SK-N-SH (cell line): ENCODE data around the gene MYO1B. TPM values are rescaled to one million over a fixed set of nuclear protein-coding genes. Genes with fewer than 3 reads are reported as not detected.

Experiments used
- CTCF ChIA-PET: fragments of 300-600, 350-600 bp; formaldehyde crosslinking; extraction: SDS; loops from one replicate; lab custom pipeline; 2021; lab: Yijun Ruan, JAX
- POLR2A ChIA-PET: fragments of 350-600 bp; sonication (Branson Sonifier 250); formaldehyde crosslinking; extraction: SDS; loops from one replicate; lab custom pipeline; 2020; ENCODE audit warnings: antibody characterized with exemption, inconsistent platforms; lab: Yijun Ruan, JAX
- DNase-seq: peaks from one replicate; pipeline ENCODE4 v3.0.0; 2012
- H2AFZ ChIP-seq: fragments of 200-600 bp; sonication (generic); 2 replicates; pipeline ENCODE4 v1.8.1; 2016; ENCODE audit warnings: antibody characterized with exemption, mild to moderate bottlenecking, low read depth
- H3F3A ChIP-seq: fragments of 200-600 bp; sonication (generic); replicated peaks from 2 replicates; pipeline ENCODE3; 2016; ENCODE audit warnings: antibody characterized with exemption, mild to moderate bottlenecking; ENCODE audit not compliant: insufficient read depth
- H3K27ac ChIP-seq, 2 experiments: fragments of 200-500 bp in 1 of 2; fragments of 200-600 bp in 1 of 2; sonication (Bioruptor generic) in 1 of 2; sonication (generic), shearing (Covaris generic) in 1 of 2; 2 replicates each; pipeline versions ENCODE4 v1.5.1 to v1.6.1; 2014 to 2016; ENCODE audit warnings: low read depth in 2 of 2, inconsistent platforms in 1 of 2, low read length in 1 of 2, mild to moderate bottlenecking in 1 of 2, mixed read lengths in 1 of 2
- H3K27me3 ChIP-seq: fragments of 200-600 bp; sonication (generic), shearing (Covaris generic); 2 replicates; pipeline ENCODE4 v1.6.1; 2016; ENCODE audit warnings: mixed run types; ENCODE audit not compliant: insufficient read depth
- H3K36me3 ChIP-seq, 2 experiments: fragments of 200-500 bp in 1 of 2; fragments of 200-600 bp in 1 of 2; sonication (Bioruptor generic) in 1 of 2; sonication (generic) in 1 of 2; replicated peaks in 1 of 2; 2 replicates each; pipeline versions ENCODE3 to v1.5.1; 2014 to 2016; ENCODE audit warnings: low read length in 1 of 2, mild to moderate bottlenecking in 1 of 2; ENCODE audit not compliant: insufficient read depth in 2 of 2, control insufficient read depth in 1 of 2
- H3K4me1 ChIP-seq, 2 experiments: fragments of 200-500 bp in 1 of 2; fragments of 200-600 bp in 1 of 2; sonication (Bioruptor generic) in 1 of 2; sonication (generic), shearing (Covaris generic) in 1 of 2; 2 replicates each; pipeline versions ENCODE4 v1.5.1 to v1.6.1; 2014 to 2016; ENCODE audit warnings: low read depth in 1 of 2, low read length in 1 of 2, mixed run types in 1 of 2; ENCODE audit not compliant: insufficient read depth in 2 of 2, control insufficient read depth in 1 of 2
- H3K4me2 ChIP-seq: fragments of 200-600 bp; sonication (generic), shearing (Covaris generic); 2 replicates; pipeline ENCODE4 v1.6.1; 2017; ENCODE audit warnings: mixed run types
- H3K4me3 ChIP-seq, 2 experiments: fragments of 200-500 bp in 1 of 2; fragments of 200-600 bp in 1 of 2; sonication (Bioruptor generic) in 1 of 2; sonication (generic), shearing (Covaris generic) in 1 of 2; 2 replicates each; pipeline versions ENCODE4 v1.5.1 to v1.8.1; 2014 to 2016; ENCODE audit warnings: low read depth in 2 of 2, inconsistent platforms in 1 of 2, low read length in 1 of 2, mild to moderate bottlenecking in 1 of 2, mixed read lengths in 1 of 2, moderate library complexity in 1 of 2
- H3K79me2 ChIP-seq: fragments of 200-600 bp; sonication (generic); 2 replicates; pipeline ENCODE4 v1.8.1; 2017; ENCODE audit warnings: mild to moderate bottlenecking; ENCODE audit not compliant: insufficient read depth
- H3K9ac ChIP-seq: fragments of 200-600 bp; sonication (generic); 2 replicates; pipeline ENCODE4 v1.6.1; 2017; ENCODE audit warnings: mixed run types
- H3K9me2 ChIP-seq: fragments of 200-600 bp; sonication (generic); 2 replicates; pipeline ENCODE4 v1.6.1; 2017; ENCODE audit warnings: mixed run types
- H3K9me3 ChIP-seq: fragments of 200-600 bp; sonication (generic); 2 replicates; pipeline ENCODE4 v1.6.1; 2017; ENCODE audit warnings: mixed run types, mild to moderate bottlenecking, moderate library complexity
- H4K20me1 ChIP-seq: fragments of 200-600 bp; sonication (generic); 2 replicates; pipeline ENCODE4 v1.6.1; 2017; ENCODE audit warnings: mild to moderate bottlenecking, mixed run types; ENCODE audit not compliant: insufficient read depth
- CHD2 ChIP-seq: fragments of 150-350 bp; IDR thresholded peaks from 2 replicates; pipeline ENCODE4 v1.6.1; 2018; ENCODE audit warnings: low read length; ENCODE audit not compliant: partially characterized antibody
- ELF1 ChIP-seq: IDR thresholded peaks from 2 replicates; pipeline ENCODE4 v1.4.0; 2012
- EP300 ChIP-seq, 2 experiments: IDR thresholded peaks; 2 replicates each; pipeline versions ENCODE4 v1.4.0 to v1.6.1; 2012; ENCODE audit warnings: borderline replicate concordance in 1 of 2, low read depth in 1 of 2, low read length in 1 of 2
- EZH2phosphoT487 ChIP-seq: fragments of 200-600 bp; sonication (generic); IDR thresholded peaks from 2 replicates; pipeline ENCODE4 v1.6.1; 2017; ENCODE audit warnings: low read depth, mixed run types, mild to moderate bottlenecking, antibody characterized with exemption, moderate library complexity, borderline replicate concordance
- GABPA ChIP-seq: IDR thresholded peaks from 2 replicates; pipeline ENCODE4 v1.4.0; 2012; ENCODE audit warnings: low read depth, mild to moderate bottlenecking
- MXI1 ChIP-seq: IDR thresholded peaks from 2 replicates; pipeline ENCODE4 v1.6.1; 2012; ENCODE audit warnings: mild to moderate bottlenecking, low read depth, low read length, improper control_type of control experiment
- NFIC ChIP-seq: IDR thresholded peaks from 2 replicates; pipeline ENCODE4 v1.4.0; 2012; ENCODE audit warnings: borderline replicate concordance
- NRF1 ChIP-seq: IDR thresholded peaks from 2 replicates; pipeline ENCODE4 v1.6.1; 2012; ENCODE audit warnings: low read depth, mild to moderate bottlenecking, low read length
- POLR2AphosphoS5 ChIP-seq: IDR thresholded peaks from 2 replicates; pipeline ENCODE4 v1.6.1; 2012; ENCODE audit warnings: low read depth, low read length
- RAD21 ChIP-seq: IDR thresholded peaks from 2 replicates; pipeline ENCODE4 v1.6.1; 2012; ENCODE audit warnings: mild to moderate bottlenecking, low read length
- RCOR1 ChIP-seq: fragments of 150-350 bp; IDR thresholded peaks from 2 replicates; pipeline ENCODE4 v1.6.1; 2017; ENCODE audit warnings: antibody characterized with exemption, low read length
- SIN3A ChIP-seq: IDR thresholded peaks from 2 replicates; pipeline ENCODE4 v1.6.1; 2012; ENCODE audit warnings: low read depth, mild to moderate bottlenecking, low read length, moderate library complexity, borderline replicate concordance
- SMC3 ChIP-seq: IDR thresholded peaks from 2 replicates; pipeline ENCODE4 v1.6.1; 2012; ENCODE audit warnings: low read depth, low read length, improper control_type of control experiment
- TEAD4 ChIP-seq: IDR thresholded peaks from 2 replicates; pipeline ENCODE4 v1.4.0; 2012; ENCODE audit warnings: mild to moderate bottlenecking, borderline replicate concordance; ENCODE audit not compliant: insufficient read depth
- WGBS: methylation state at CpG from one replicate; pipeline ENCODE4 v1.1.6; 2017; ENCODE audit warnings: low lambda C conversion rate; 5-methylcytosine and 5-hydroxymethylcytosine counted together
- polyA plus RNA-seq, 3 experiments: library from polyadenylated mRNA; depleted of rRNA; stranded (reverse); fragments of >200 nt; gene quantifications; 2 replicates each; pipeline ENCODE4 v1.2.3, GENCODE V29; 2012
- TF ChIP-seq, protein P1 (sequence below): fragments of 150-350 bp; IDR thresholded peaks from 2 replicates; pipeline ENCODE4 v1.6.1; 2016; ENCODE audit warnings: mild to moderate bottlenecking, low read depth, low read length
- TF ChIP-seq, protein P2 (sequence below): IDR thresholded peaks from 2 replicates; pipeline ENCODE4; 2012
- TF ChIP-seq, protein P3 (sequence below): IDR thresholded peaks from 2 replicates; pipeline ENCODE4 v1.6.1; 2012; ENCODE audit warnings: mild to moderate bottlenecking, low read depth, low read length, moderate library complexity
- TF ChIP-seq, protein P4 (sequence below): fragments of 200-600 bp; sonication (generic); IDR thresholded peaks from 2 replicates; pipeline ENCODE4 v1.6.1; 2017; ENCODE audit warnings: antibody characterized with exemption, mild to moderate bottlenecking, moderate library complexity

MYO1B gene
- polyA plus RNA-seq, 1 of the 3 experiments (the other 2 are of a cell fraction) = 20.2 TPM

DNA sequence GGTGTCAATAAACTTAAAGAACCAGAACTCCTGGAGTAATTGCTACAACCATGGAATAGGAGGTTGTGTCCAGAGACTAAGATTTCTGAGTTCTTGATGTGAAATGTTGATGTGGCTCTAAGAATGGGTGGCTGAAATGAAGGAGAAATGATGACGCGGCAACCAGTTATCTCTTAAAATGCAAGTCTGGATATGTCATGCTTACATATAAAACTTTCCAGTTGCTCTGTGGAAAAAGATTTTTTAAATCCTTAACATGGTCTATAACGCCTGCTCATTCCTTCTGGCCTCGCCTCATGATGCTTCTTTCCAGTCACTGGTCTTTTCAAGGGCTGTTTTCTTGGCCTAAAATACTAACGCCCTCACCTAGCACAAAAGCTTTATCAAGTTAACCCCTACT lies 23.5 kb upstream of the MYO1B start:
- WGBS = 93% methylated on average over 5 of the region's 5 CpGs
- no peaks in the 10 kb centered on the region for H3K27me3 ChIP-seq
- POLR2A ChIA-PET = no interaction called here
- H3F3A ChIP-seq = peaks cover 11% of the 10 kb centered on the region
- H2AFZ ChIP-seq = no peak overlapping the region
- DNase-seq = no peak
- H3K9me2 ChIP-seq = no peaks in the 10 kb centered on the region
- no peak overlapping the region for H3K4me3 ChIP-seq
- CTCF ChIA-PET = no interaction called here
- no peak overlapping the region for H3K4me2 ChIP-seq
- H3K4me1 ChIP-seq = peaks cover 0 to 6% of the 10 kb centered on the region in 2 experiments
- no peaks in the 10 kb centered on the region for H3K9me3 ChIP-seq
- TF ChIP-seq, protein P1, sequence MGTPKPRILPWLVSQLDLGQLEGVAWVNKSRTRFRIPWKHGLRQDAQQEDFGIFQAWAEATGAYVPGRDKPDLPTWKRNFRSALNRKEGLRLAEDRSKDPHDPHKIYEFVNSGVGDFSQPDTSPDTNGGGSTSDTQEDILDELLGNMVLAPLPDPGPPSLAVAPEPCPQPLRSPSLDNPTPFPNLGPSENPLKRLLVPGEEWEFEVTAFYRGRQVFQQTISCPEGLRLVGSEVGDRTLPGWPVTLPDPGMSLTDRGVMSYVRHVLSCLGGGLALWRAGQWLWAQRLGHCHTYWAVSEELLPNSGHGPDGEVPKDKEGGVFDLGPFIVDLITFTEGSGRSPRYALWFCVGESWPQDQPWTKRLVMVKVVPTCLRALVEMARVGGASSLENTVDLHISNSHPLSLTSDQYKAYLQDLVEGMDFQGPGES = no peak
- TF ChIP-seq SMC3 (no peak), RCOR1 (no peak)
- TF ChIP-seq, all 33 proteins: peak for 0
- H3K79me2 ChIP-seq = no peaks in the 10 kb centered on the region
- H4K20me1 ChIP-seq = no peaks in the 10 kb centered on the region
- H3K36me3 ChIP-seq = no peaks in the 10 kb centered on the region
- H3K9ac ChIP-seq = no peak overlapping the region
- no peak overlapping the region for H3K27ac ChIP-seq

DNA sequence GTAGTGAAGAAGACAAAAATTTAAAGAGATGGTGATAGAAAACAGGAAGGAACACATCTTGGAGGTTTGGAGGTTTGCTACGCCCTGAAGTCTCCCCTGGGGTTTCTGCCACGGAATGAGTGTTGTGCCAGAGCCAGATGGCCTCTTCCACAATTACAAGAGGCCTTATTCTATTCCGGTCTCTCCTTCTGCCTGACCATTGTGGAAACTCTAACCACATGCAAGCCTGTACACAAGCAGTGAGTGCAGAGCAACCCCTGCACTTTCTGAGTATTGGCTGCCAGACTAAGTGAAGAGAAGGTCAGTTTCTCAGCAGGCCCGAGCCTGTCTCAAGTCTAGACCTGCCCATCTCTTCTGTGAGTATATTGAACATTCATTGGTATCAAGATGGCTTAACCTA lies 22.7 kb upstream of the MYO1B start:
- H3K4me2 ChIP-seq = no peak overlapping the region
- 94% methylated on average over 4 of the region's 4 CpGs for WGBS
- no peaks in the 10 kb centered on the region for H3K9me2 ChIP-seq
- H3F3A ChIP-seq = peaks cover 13% of the 10 kb centered on the region
- H3K4me3 ChIP-seq = no peak overlapping the region
- no peaks in the 10 kb centered on the region for H3K36me3 ChIP-seq
- TF ChIP-seq CHD2 (no peak), ELF1 (no peak), MXI1 (no peak), GABPA (no peak), RAD21 (no peak), NFIC (no peak), EP300 (IDR thresholded peaks at IDR 0.05; ENCODE audit: borderline replicate concordance in 1 of 2, low read depth in 1 of 2, low read length in 1 of 2) (no peak), TEAD4 (no peak), POLR2AphosphoS5 (no peak), EZH2phosphoT487 (no peak), NRF1 (no peak), RCOR1 (no peak), SIN3A (no peak)
- TF ChIP-seq, protein P1 = no peak
- TF ChIP-seq, protein P2, sequence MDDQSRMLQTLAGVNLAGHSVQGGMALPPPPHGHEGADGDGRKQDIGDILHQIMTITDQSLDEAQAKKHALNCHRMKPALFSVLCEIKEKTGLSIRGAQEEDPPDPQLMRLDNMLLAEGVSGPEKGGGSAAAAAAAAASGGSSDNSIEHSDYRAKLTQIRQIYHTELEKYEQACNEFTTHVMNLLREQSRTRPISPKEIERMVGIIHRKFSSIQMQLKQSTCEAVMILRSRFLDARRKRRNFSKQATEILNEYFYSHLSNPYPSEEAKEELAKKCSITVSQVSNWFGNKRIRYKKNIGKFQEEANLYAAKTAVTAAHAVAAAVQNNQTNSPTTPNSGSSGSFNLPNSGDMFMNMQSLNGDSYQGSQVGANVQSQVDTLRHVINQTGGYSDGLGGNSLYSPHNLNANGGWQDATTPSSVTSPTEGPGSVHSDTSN = no peak
- TF ChIP-seq, protein P3, sequence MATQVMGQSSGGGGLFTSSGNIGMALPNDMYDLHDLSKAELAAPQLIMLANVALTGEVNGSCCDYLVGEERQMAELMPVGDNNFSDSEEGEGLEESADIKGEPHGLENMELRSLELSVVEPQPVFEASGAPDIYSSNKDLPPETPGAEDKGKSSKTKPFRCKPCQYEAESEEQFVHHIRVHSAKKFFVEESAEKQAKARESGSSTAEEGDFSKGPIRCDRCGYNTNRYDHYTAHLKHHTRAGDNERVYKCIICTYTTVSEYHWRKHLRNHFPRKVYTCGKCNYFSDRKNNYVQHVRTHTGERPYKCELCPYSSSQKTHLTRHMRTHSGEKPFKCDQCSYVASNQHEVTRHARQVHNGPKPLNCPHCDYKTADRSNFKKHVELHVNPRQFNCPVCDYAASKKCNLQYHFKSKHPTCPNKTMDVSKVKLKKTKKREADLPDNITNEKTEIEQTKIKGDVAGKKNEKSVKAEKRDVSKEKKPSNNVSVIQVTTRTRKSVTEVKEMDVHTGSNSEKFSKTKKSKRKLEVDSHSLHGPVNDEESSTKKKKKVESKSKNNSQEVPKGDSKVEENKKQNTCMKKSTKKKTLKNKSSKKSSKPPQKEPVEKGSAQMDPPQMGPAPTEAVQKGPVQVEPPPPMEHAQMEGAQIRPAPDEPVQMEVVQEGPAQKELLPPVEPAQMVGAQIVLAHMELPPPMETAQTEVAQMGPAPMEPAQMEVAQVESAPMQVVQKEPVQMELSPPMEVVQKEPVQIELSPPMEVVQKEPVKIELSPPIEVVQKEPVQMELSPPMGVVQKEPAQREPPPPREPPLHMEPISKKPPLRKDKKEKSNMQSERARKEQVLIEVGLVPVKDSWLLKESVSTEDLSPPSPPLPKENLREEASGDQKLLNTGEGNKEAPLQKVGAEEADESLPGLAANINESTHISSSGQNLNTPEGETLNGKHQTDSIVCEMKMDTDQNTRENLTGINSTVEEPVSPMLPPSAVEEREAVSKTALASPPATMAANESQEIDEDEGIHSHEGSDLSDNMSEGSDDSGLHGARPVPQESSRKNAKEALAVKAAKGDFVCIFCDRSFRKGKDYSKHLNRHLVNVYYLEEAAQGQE = no peak
- TF ChIP-seq, protein P4, sequence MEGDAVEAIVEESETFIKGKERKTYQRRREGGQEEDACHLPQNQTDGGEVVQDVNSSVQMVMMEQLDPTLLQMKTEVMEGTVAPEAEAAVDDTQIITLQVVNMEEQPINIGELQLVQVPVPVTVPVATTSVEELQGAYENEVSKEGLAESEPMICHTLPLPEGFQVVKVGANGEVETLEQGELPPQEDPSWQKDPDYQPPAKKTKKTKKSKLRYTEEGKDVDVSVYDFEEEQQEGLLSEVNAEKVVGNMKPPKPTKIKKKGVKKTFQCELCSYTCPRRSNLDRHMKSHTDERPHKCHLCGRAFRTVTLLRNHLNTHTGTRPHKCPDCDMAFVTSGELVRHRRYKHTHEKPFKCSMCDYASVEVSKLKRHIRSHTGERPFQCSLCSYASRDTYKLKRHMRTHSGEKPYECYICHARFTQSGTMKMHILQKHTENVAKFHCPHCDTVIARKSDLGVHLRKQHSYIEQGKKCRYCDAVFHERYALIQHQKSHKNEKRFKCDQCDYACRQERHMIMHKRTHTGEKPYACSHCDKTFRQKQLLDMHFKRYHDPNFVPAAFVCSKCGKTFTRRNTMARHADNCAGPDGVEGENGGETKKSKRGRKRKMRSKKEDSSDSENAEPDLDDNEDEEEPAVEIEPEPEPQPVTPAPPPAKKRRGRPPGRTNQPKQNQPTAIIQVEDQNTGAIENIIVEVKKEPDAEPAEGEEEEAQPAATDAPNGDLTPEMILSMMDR = no peak
- no peaks in the 10 kb centered on the region for H4K20me1 ChIP-seq
- H3K27me3 ChIP-seq = no peaks in the 10 kb centered on the region
- H2AFZ ChIP-seq = no peak overlapping the region
- H3K27ac ChIP-seq = no peak overlapping the region
- H3K9me3 ChIP-seq = no peaks in the 10 kb centered on the region
- H3K79me2 ChIP-seq = no peaks in the 10 kb centered on the region
- DNase-seq = no peak
- CTCF ChIA-PET = interaction anchor here (1.1 kb wide), 1 partner anchor 317 kb away, joined by 3 read pairs; no protein-coding TSS in a partner anchor
- POLR2A ChIA-PET = no interaction called here
- peaks cover 0 to 6% of the 10 kb centered on the region in 2 experiments for H3K4me1 ChIP-seq
- no peak overlapping the region for H3K9ac ChIP-seq
